Transverse colon (tissue), 4 donors: Measurements from ENCODE around the gene SMIM28. TPM values are rescaled to one million over a fixed set of nuclear protein-coding genes. Genes with fewer than 3 reads are reported as not detected.

ENCODE experiments used
- DNase-seq: peaks from one replicate; pipeline ENCODE4 v3.0.0-alpha.2; 2019
- H3K27ac ChIP-seq, 4 donors: fragments of 200-600 bp; sonication (generic); 2 replicates each; pipeline ENCODE4 v1.5.1; 2016 to 2018; ENCODE audit warnings: inconsistent platforms in 4 of 4
- H3K27me3 ChIP-seq: fragments of 200-600 bp; sonication (generic); 2 replicates; pipeline ENCODE4 v1.5.1; 2017; ENCODE audit warnings: inconsistent platforms
- H3K36me3 ChIP-seq, 4 donors: fragments of 200-600 bp; sonication (generic); 2 replicates each; pipeline ENCODE4 v1.5.1; 2017 to 2019; ENCODE audit warnings: inconsistent platforms in 4 of 4
- H3K4me1 ChIP-seq, 4 donors: fragments of 200-600 bp; sonication (generic); 2 replicates each; pipeline ENCODE4 v1.5.1; 2017 to 2020; ENCODE audit warnings: inconsistent platforms in 4 of 4
- H3K4me3 ChIP-seq, 4 donors: fragments of 200-600 bp; sonication (generic); 1 replicate in 1 of 4; 2 replicates in 3 of 4; pipeline versions ENCODE4 v1.5.1 to v1.6.1; 2017 to 2019; ENCODE audit warnings: inconsistent platforms in 4 of 4
- H3K9me3 ChIP-seq, 2 donors: fragments of 200-600 bp; sonication (generic); 2 replicates each; pipeline ENCODE4 v1.5.1; 2017 to 2019; ENCODE audit warnings: inconsistent platforms in 2 of 2
- CTCF ChIP-seq, 5 experiments: fragments of 200-600 bp in 3 of 5; fragments of 450-650 bp in 2 of 5; sonication (generic) in 3 of 5; IDR thresholded peaks; 1 replicate in 2 of 5; 2 replicates in 3 of 5; pipeline ENCODE4 v1.5.1; 2016 to 2017; ENCODE audit warnings: antibody characterized with exemption in 5 of 5, inconsistent platforms in 3 of 5, mild to moderate bottlenecking in 2 of 5, moderate library complexity in 1 of 5
- EP300 ChIP-seq: sonication (generic); formaldehyde crosslinking; IDR thresholded peaks from one replicate; pipeline ENCODE4 v1.6.1; 2017; ENCODE audit warnings: antibody characterized with exemption, low read depth
- POLR2A ChIP-seq: fragments of 450-650 bp; IDR thresholded peaks from one replicate; pipeline ENCODE4 v1.6.1; 2016; ENCODE audit warnings: antibody characterized with exemption, mild to moderate bottlenecking, moderate library complexity
- POLR2AphosphoS5 ChIP-seq, 3 donors: sonication (generic); formaldehyde crosslinking; IDR thresholded peaks; one replicate each; pipeline ENCODE4 v1.6.1; 2016; ENCODE audit warnings: antibody characterized with exemption in 3 of 3
- WGBS, 2 donors: methylation state at CpG; one replicate each; pipeline ENCODE4 v1.1.5; 2018; ENCODE audit warnings: low coverage in 1 of 2; 5-methylcytosine and 5-hydroxymethylcytosine counted together
- in situ Hi-C, 4 donors: fragments of 200-750 bp; cut with MboI; loops; one replicate each; pipeline versions ENCODE4 v1.15.0 to v1.15.1; 2017; ENCODE audit warnings: low sequenced_read_pairs in 3 of 4, low pct_ligation_motif_present in 1 of 4, low pct_unique_long_range_greater_than_20kb in 1 of 4
- intact Hi-C: fragments of 100-400 bp; cut with DNase I; formaldehyde crosslinking; loops from one replicate; pipeline ENCODE4 v1.15.1; 2023; ENCODE audit warnings: low total_unique reads
- total RNA-seq, 4 donors: library from RNA; depleted of rRNA; stranded (reverse); fragments of >200 nt; gene quantifications; one replicate each; pipeline ENCODE4 v1.1.0, GENCODE V29; 2016

The SMIM28 gene
- total RNA-seq, 4 donors from 2014 or later, result 0.96 TPM; not detected in 3

GRCh38 chr6:138337076-138337475 is 40.6 kb upstream of the SMIM28 start:
- Histone ChIP-seq H3K27ac (no peak overlapping the region), H3K4me1 (no peaks in the 10 kb centered on the region), H3K27me3 (no peaks in the 10 kb centered on the region), H3K9me3 (no peaks in the 10 kb centered on the region), H3K4me3 (no peak overlapping the region), H3K36me3 (peaks cover 0 to 4% (median 0%) of the 10 kb centered on the region in 4 donors)
- DNase-seq, result no peak
- no peak for TF ChIP-seq EP300
- TF ChIP-seq POLR2AphosphoS5 (IDR thresholded peaks at IDR 0.05), result no peak
- no peak for TF ChIP-seq CTCF (IDR thresholded peaks at IDR 0.05)
- no peak for TF ChIP-seq POLR2A
- intact Hi-C loops (no loop called here), in situ Hi-C loops (no loop called here)
- WGBS, 2 donors, result 90 to 97% methylated on average over 4 of the region's 4 CpGs

- Histone ChIP-seq H3K36me3 (peaks cover 0 to 4% (median 0%) of the 10 kb centered on the region in 4 donors), H3K4me1 (no peaks in the 10 kb centered on the region), H3K27ac (no peak overlapping the region), H3K27me3 (no peaks in the 10 kb centered on the region), H3K9me3 (no peaks in the 10 kb centered on the region), H3K4me3 (no peak overlapping the region)
- TF ChIP-seq CTCF (IDR thresholded peaks at IDR 0.05) (no peak), POLR2A (no peak), POLR2AphosphoS5 (IDR thresholded peaks at IDR 0.05) (no peak), EP300 (no peak)
- 63 to 67% methylated on average over 1 of the region's 1 CpG for WGBS, 2 donors
- DNase-seq, result no peak
- in situ Hi-C loops, result no loop called here
- intact Hi-C loops, result no loop called here
These were observed 38.7 kb upstream of the SMIM28 start for GRCh38 chr6:138339024-138339423.

- WGBS, 2 donors, result 80% methylated on average over 1 of the region's 1 CpG; no CpG with 5 or more reads in 1 of the 2 donors
- H3K27ac ChIP-seq, result no peak overlapping the region
- no peak overlapping the region for H3K4me3 ChIP-seq
- no peaks in the 10 kb centered on the region for H3K9me3 ChIP-seq
- no peak for DNase-seq
- in situ Hi-C loops, result no loop called here
- intact Hi-C loops, result loop anchor here (2.0 kb wide), 1 partner anchor 54 kb away; no protein-coding TSS in a partner anchor
- no peaks in the 10 kb centered on the region for H3K4me1 ChIP-seq
- TF ChIP-seq CTCF (IDR thresholded peaks at IDR 0.05) (no peak), POLR2A (no peak), POLR2AphosphoS5 (IDR thresholded peaks at IDR 0.05) (no peak), EP300 (no peak)
- no peaks in the 10 kb centered on the region for H3K36me3 ChIP-seq
- H3K27me3 ChIP-seq, result no peaks in the 10 kb centered on the region
These were observed 36.5 kb upstream of the SMIM28 start for GRCh38 chr6:138341176-138341575.

- H3K4me1 ChIP-seq, result no peaks in the 10 kb centered on the region
- intact Hi-C loops (no loop called here), in situ Hi-C loops (no loop called here)
- DNase-seq, result no peak
- H3K36me3 ChIP-seq, result no peaks in the 10 kb centered on the region
- no peaks in the 10 kb centered on the region for H3K9me3 ChIP-seq
- no peak overlapping the region for H3K4me3 ChIP-seq
- H3K27me3 ChIP-seq, result no peaks in the 10 kb centered on the region
- TF ChIP-seq CTCF (IDR thresholded peaks at IDR 0.05) (no peak), POLR2AphosphoS5 (IDR thresholded peaks at IDR 0.05) (no peak)
- H3K27ac ChIP-seq, result no peak overlapping the region
These were observed 34.6 kb upstream of the SMIM28 start for GRCh38 chr6:138343112-138343511.
